K562 (cell line): ENCODE measurements around the gene TRPV5. TPM values are rescaled to one million over a fixed set of nuclear protein-coding genes. Genes with fewer than 3 reads are reported as not detected.

Experiments
- ETS2 ChIP-seq: IDR thresholded peaks from 2 replicates; pipeline ENCODE4 v1.6.1; 2016; ENCODE audit warnings: borderline replicate concordance, missing genetic modification characterization, mild to moderate bottlenecking, moderate library complexity, missing compliant biosample characterization; ENCODE audit not compliant: poor library complexity, severe bottlenecking
- FOXA1 ChIP-seq: fragments of 450-650 bp; IDR thresholded peaks from 2 replicates; pipeline ENCODE4 v1.6.1; 2016; ENCODE audit warnings: mild to moderate bottlenecking, borderline replicate concordance
- HDAC3 ChIP-seq: fragments of 450-650 bp; IDR thresholded peaks from 2 replicates; pipeline ENCODE4 v1.6.1; 2018; ENCODE audit warnings: borderline replicate concordance, mild to moderate bottlenecking, moderate library complexity; ENCODE audit not compliant: partially characterized antibody
- MYBL2 ChIP-seq, 2 experiments: fragments of 450-650 bp in 1 of 2; sonication (generic) in 1 of 2; formaldehyde crosslinking in 1 of 2; IDR thresholded peaks; 2 replicates each; pipeline versions ENCODE4 v1.6.1 to v1.8.1; 2017 to 2022; ENCODE audit warnings: borderline replicate concordance in 1 of 2, inconsistent platforms in 1 of 2, low read depth in 1 of 2, mild to moderate bottlenecking in 1 of 2, missing genetic modification reagents in 1 of 2, moderate library complexity in 1 of 2
- NFE2L1 ChIP-seq: fragments of 450-650 bp; IDR thresholded peaks from 2 replicates; pipeline ENCODE4 v1.6.1; 2016; ENCODE audit warnings: missing genetic modification characterization, low read depth, mild to moderate bottlenecking, missing compliant biosample characterization, moderate library complexity, borderline replicate concordance
- RBM22 ChIP-seq: fragments of 200-400 bp; formaldehyde crosslinking; IDR thresholded peaks from 2 replicates; pipeline ENCODE4 v1.6.1; 2018; ENCODE audit warnings: low read length, low read depth; ENCODE audit not compliant: poor library complexity, severe bottlenecking
- RCOR1 ChIP-seq, 2 experiments: IDR thresholded peaks; 2 replicates each; pipeline ENCODE4 v1.6.1; 2012; ENCODE audit warnings: low read depth in 2 of 2, low read length in 2 of 2, borderline replicate concordance in 1 of 2, improper control_type of control experiment in 1 of 2
- SMAD3 ChIP-seq: fragments of 450-650 bp; formaldehyde crosslinking; conservative IDR thresholded peaks from 2 replicates; pipeline ENCODE4 v1.4.0; 2020; ENCODE audit warnings: mild to moderate bottlenecking
- TCF7L2 ChIP-seq: fragments of 150-350 bp; IDR thresholded peaks from 2 replicates; pipeline ENCODE4 v1.6.1; 2016; ENCODE audit warnings: low read depth, mild to moderate bottlenecking, low read length, moderate library complexity
- ZNF23 ChIP-seq: fragments of 250-450 bp; sonication (Bioruptor Pico); IDR thresholded peaks from 2 replicates; pipeline ENCODE4 v1.4.0; 2020; ENCODE audit warnings: mild to moderate bottlenecking
- ZNF583 ChIP-seq: fragments of 250-450 bp; sonication (Bioruptor Pico); IDR thresholded peaks from 2 replicates; pipeline ENCODE4 v1.4.0; 2020
- polyA plus RNA-seq, 8 experiments: library from polyadenylated mRNA; depleted of rRNA in 4 of 8; stranded (reverse) in 5 of 8; unstranded in 3 of 8; fragments of >200 nt; fragmentation: Nextera tagmentation in 2 of 8; fragmentation: Illumina TruSeq in 1 of 8; extraction: Ambion mirVana in 2 of 8; extraction: Trizol in 1 of 8; gene quantifications; 2 replicates each; pipeline versions ENCODE4 v1.2.1 to v1.2.3, GENCODE V29; 2011 to 2014; ENCODE audit warnings: inconsistent platforms in 1 of 8, missing spikeins in 1 of 8
- total RNA-seq, 7 experiments: library from RNA; depleted of rRNA in 6 of 7; stranded (reverse); fragments of >200 nt in 6 of 7; fragmentation: Illumina TruSeq in 2 of 7; extraction: Trizol in 2 of 7; gene quantifications; 2 replicates each; pipeline versions ENCODE4 v1.2.1 to v1.2.3, GENCODE V29; 2011 to 2021; ENCODE audit warnings: low replicate concordance in 1 of 7
- TF ChIP-seq, protein P1 (sequence below), 2 experiments: fragments of 450-650 bp in 1 of 2; IDR thresholded peaks; 2 replicates each; pipeline ENCODE4 v1.6.1; 2011 to 2017; ENCODE audit warnings: low read depth in 2 of 2, antibody characterized with exemption in 1 of 2, borderline replicate concordance in 1 of 2, low read length in 1 of 2, mild to moderate bottlenecking in 1 of 2, mixed read lengths in 1 of 2; ENCODE audit not compliant: control insufficient read depth in 1 of 2
- TF ChIP-seq, protein P2 (sequence below): fragments of 250-450 bp; sonication (Bioruptor Pico); IDR thresholded peaks from 2 replicates; pipeline ENCODE4 v1.5.1; 2021; ENCODE audit warnings: mild to moderate bottlenecking
- TF ChIP-seq, protein P3 (sequence below): fragments of 250-450 bp; sonication (Bioruptor Pico); IDR thresholded peaks from 2 replicates; pipeline ENCODE4 v1.8.0; 2021; ENCODE audit warnings: mild to moderate bottlenecking, moderate library complexity
- TF ChIP-seq, protein P4 (sequence below): fragments of 450-650 bp; IDR thresholded peaks from 2 replicates; pipeline ENCODE4 v1.6.1; 2014; ENCODE audit warnings: low read depth, mild to moderate bottlenecking, moderate library complexity, borderline replicate concordance
- TF ChIP-seq, protein P5 (sequence below): fragments of 450-650 bp; IDR thresholded peaks from 2 replicates; pipeline ENCODE4 v1.6.1; 2016; ENCODE audit warnings: low read depth, mild to moderate bottlenecking, moderate library complexity

TRPV5 gene
- total and polyA plus RNA-seq, 9 of the 15 experiments (the other 6 are each of a cell fraction or from before 2014, with no cell fraction given): not detected

DNA sequence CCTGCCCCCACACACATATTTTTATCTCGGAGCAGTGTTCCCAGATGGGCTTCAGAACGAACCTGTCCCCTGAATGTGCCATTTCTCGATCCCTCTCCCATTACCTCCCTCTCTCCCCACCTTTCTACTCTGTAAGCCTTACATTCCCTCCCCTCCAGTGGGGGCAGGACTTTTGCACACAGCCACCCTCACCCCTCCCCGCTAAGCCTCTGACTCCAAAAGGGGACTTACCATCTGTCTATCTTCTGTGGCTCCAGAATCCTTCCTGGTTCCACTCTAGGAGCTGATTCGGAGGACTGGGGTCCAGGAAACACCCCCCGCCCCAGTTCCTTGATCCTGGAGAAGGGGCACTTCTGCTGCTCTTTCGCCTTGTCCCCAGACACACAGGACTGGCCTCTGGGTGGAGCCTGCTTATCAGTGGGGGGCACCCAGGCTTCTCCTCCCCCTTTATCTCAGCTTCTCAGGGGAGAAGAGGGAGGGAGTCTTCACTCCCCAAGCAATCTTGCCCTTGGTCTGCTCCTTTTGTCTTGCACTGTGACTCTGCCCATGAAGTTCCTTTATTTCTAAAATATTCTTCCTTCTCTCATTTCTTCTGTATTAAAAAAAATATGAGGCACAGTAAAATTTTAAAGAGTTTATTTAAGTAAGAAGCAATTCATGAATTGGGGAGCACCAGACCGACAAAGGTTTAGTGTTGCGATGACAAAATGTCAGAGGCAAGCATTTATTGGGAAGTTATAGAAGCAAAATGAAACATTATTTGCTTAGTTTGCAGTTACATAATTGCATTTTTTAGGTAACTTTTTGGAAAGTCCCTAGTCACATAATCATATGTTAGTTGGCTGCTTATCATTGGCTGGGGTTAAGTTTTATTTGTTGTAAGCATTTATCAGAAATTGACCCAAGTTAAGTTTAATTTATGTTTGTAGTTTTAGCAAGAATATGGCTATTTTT is 28.7 kb upstream of the TRPV5 start, which contains the start of gene KEL (continued):
- TF ChIP-seq, protein P1, sequence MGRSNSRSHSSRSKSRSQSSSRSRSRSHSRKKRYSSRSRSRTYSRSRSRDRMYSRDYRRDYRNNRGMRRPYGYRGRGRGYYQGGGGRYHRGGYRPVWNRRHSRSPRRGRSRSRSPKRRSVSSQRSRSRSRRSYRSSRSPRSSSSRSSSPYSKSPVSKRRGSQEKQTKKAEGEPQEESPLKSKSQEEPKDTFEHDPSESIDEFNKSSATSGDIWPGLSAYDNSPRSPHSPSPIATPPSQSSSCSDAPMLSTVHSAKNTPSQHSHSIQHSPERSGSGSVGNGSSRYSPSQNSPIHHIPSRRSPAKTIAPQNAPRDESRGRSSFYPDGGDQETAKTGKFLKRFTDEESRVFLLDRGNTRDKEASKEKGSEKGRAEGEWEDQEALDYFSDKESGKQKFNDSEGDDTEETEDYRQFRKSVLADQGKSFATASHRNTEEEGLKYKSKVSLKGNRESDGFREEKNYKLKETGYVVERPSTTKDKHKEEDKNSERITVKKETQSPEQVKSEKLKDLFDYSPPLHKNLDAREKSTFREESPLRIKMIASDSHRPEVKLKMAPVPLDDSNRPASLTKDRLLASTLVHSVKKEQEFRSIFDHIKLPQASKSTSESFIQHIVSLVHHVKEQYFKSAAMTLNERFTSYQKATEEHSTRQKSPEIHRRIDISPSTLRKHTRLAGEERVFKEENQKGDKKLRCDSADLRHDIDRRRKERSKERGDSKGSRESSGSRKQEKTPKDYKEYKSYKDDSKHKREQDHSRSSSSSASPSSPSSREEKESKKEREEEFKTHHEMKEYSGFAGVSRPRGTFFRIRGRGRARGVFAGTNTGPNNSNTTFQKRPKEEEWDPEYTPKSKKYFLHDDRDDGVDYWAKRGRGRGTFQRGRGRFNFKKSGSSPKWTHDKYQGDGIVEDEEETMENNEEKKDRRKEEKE (IDR thresholded peaks at IDR 0.05; ENCODE audit: borderline replicate concordance in 1 of 2, control insufficient read depth in 1 of 2, low read depth in 2 of 2, low read length in 1 of 2): no peak
- TF ChIP-seq ZNF23 (CRISPR knock-in tag): no peak
- no peak for TF ChIP-seq RBM22
- TF ChIP-seq ETS2 (tag): no peak
- 0 out of 2 replicates have a peak, but pooled peaks have one; percentile 39 for TF ChIP-seq SMAD3 (CRISPR knock-in tag)
- TF ChIP-seq, protein P2, sequence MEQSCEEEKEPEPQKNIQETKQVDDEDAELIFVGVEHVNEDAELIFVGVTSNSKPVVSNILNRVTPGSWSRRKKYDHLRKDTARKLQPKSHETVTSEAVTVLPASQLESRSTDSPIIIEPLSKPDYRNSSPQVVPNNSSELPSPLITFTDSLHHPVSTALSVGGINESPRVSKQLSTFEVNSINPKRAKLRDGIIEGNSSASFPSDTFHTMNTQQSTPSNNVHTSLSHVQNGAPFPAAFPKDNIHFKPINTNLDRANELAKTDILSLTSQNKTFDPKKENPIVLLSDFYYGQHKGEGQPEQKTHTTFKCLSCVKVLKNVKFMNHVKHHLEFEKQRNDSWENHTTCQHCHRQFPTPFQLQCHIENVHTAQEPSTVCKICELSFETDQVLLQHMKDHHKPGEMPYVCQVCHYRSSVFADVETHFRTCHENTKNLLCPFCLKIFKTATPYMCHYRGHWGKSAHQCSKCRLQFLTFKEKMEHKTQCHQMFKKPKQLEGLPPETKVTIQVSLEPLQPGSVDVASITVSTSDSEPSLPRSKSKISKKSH: no peak
- TF ChIP-seq MYBL2 (IDR thresholded peaks at IDR 0.05; ENCODE audit: low read depth): no peak
- TF ChIP-seq MYBL2 (CRISPR knock-in tag; IDR thresholded peaks at IDR 0.05; ENCODE audit: borderline replicate concordance): no peak
- TF ChIP-seq NFE2L1: no peak
- TF ChIP-seq, protein P3, sequence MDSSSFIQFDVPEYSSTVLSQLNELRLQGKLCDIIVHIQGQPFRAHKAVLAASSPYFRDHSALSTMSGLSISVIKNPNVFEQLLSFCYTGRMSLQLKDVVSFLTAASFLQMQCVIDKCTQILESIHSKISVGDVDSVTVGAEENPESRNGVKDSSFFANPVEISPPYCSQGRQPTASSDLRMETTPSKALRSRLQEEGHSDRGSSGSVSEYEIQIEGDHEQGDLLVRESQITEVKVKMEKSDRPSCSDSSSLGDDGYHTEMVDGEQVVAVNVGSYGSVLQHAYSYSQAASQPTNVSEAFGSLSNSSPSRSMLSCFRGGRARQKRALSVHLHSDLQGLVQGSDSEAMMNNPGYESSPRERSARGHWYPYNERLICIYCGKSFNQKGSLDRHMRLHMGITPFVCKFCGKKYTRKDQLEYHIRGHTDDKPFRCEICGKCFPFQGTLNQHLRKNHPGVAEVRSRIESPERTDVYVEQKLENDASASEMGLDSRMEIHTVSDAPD (CRISPR knock-in tag): no peak
- no peak for TF ChIP-seq TCF7L2
- TF ChIP-seq RCOR1 (IDR thresholded peaks at IDR 0.05; ENCODE audit: borderline replicate concordance in 1 of 2, low read depth in 2 of 2, low read length in 2 of 2): peak; percentile 87 to 94; a peak in 3 of 4 replicates
- TF ChIP-seq FOXA1: no peak
- TF ChIP-seq ZNF583 (CRISPR knock-in tag): 0 out of 2 replicates have a peak, but pooled peaks have one; percentile 9
- TF ChIP-seq, protein P4, sequence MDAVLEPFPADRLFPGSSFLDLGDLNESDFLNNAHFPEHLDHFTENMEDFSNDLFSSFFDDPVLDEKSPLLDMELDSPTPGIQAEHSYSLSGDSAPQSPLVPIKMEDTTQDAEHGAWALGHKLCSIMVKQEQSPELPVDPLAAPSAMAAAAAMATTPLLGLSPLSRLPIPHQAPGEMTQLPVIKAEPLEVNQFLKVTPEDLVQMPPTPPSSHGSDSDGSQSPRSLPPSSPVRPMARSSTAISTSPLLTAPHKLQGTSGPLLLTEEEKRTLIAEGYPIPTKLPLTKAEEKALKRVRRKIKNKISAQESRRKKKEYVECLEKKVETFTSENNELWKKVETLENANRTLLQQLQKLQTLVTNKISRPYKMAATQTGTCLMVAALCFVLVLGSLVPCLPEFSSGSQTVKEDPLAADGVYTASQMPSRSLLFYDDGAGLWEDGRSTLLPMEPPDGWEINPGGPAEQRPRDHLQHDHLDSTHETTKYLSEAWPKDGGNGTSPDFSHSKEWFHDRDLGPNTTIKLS: peak; percentile 50; the same call in 1 of the 2 replicates
- TF ChIP-seq HDAC3: no peak
- TF ChIP-seq, protein P5, sequence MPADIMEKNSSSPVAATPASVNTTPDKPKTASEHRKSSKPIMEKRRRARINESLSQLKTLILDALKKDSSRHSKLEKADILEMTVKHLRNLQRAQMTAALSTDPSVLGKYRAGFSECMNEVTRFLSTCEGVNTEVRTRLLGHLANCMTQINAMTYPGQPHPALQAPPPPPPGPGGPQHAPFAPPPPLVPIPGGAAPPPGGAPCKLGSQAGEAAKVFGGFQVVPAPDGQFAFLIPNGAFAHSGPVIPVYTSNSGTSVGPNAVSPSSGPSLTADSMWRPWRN: no peak; the same call in 1 of the 2 replicates
